ENCODE data around the gene OR10H5.
"Not testable (repeated sequence)": the region's sequence is repeated elsewhere in the genome, so short reads cannot be mapped to it uniquely, and the experiment has no call there.

Gene OR10H5

GRCh38 chr19:15839888-15840287 is 52.4 kb downstream of the OR10H5 start:
- not testable (repeated sequence) for H3K4me3 ChIP-seq (ENCODE audit: low read length)

DNA sequence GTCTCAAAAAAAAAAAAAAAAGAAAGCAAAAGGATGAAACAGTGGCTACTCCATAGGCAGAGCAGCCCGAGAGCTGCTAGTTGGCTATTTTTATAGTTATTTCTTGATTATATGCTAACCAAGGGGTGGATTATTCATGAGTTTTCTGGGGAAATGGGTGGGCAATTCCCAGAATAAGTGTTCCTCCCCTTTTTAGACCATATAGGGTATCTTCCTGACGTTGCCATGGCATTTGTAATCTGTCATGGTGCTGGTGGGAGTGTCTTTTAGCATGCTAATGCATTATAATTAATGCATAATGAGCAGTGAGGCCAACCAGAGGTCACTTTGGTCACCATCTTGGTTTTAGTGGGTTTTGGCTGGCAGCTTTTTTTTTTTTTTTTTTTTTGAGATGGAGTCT is 53.4 kb downstream of the OR10H5 start:
- Histone ChIP-seq H3K4me3 (ENCODE audit: low read length) (no peak overlapping the region), H3K4me1 (ENCODE audit: control insufficient read depth, insufficient read depth, low read length) (no peaks in the 10 kb centered on the region), H3K27me3 (ENCODE audit: control insufficient read depth, insufficient read depth, low read length) (no peaks in the 10 kb centered on the region), H3K9ac (ENCODE audit: low read length) (no peak overlapping the region), H3K27ac (ENCODE audit: low read depth, low read length) (no peak overlapping the region), H3K36me3 (ENCODE audit: control insufficient read depth, insufficient read depth, low read length) (no peaks in the 10 kb centered on the region)

More at GRCh38 chr19:15839888-15840287, 52.4 kb downstream of the OR10H5 start:
- not testable (repeated sequence) for H3K4me1 ChIP-seq (ENCODE audit: control insufficient read depth, insufficient read depth, low read length); H3K9ac ChIP-seq (ENCODE audit: low read length); H3K27ac ChIP-seq (ENCODE audit: low read depth, low read length); H3K36me3 ChIP-seq (ENCODE audit: control insufficient read depth, insufficient read depth, low read length); H3K27me3 ChIP-seq (ENCODE audit: control insufficient read depth, insufficient read depth, low read length)

GRCh38 chr19:15841875-15842569 is 54.6 kb downstream of the OR10H5 start:
- Histone ChIP-seq H3K4me1 (ENCODE audit: control insufficient read depth, insufficient read depth, low read length) (no peaks in the 10 kb centered on the region), H3K27ac (ENCODE audit: low read depth, low read length) (no peak overlapping the region), H3K27me3 (ENCODE audit: control insufficient read depth, insufficient read depth, low read length) (no peaks in the 10 kb centered on the region), H3K36me3 (ENCODE audit: control insufficient read depth, insufficient read depth, low read length) (no peaks in the 10 kb centered on the region), H3K9ac (ENCODE audit: low read length) (no peak overlapping the region), H3K4me3 (ENCODE audit: low read length) (no peak overlapping the region)

GRCh38 chr19:15843203-15843893 is 55.9 kb downstream of the OR10H5 start:
- Histone ChIP-seq H3K27me3 (ENCODE audit: control insufficient read depth, insufficient read depth, low read length) (no peaks in the 10 kb centered on the region), H3K27ac (ENCODE audit: low read depth, low read length) (no peak overlapping the region), H3K36me3 (ENCODE audit: control insufficient read depth, insufficient read depth, low read length) (no peaks in the 10 kb centered on the region), H3K4me1 (ENCODE audit: control insufficient read depth, insufficient read depth, low read length) (no peaks in the 10 kb centered on the region), H3K9ac (ENCODE audit: low read length) (no peak overlapping the region), H3K4me3 (ENCODE audit: low read length) (no peak overlapping the region)

GRCh38 chr19:15843894-15844222 is 56.4 kb downstream of the OR10H5 start:
- not testable (repeated sequence) for H3K36me3 ChIP-seq (ENCODE audit: control insufficient read depth, insufficient read depth, low read length); H3K9ac ChIP-seq (ENCODE audit: low read length); H3K4me3 ChIP-seq (ENCODE audit: low read length); H3K27ac ChIP-seq (ENCODE audit: low read depth, low read length); H3K4me1 ChIP-seq (ENCODE audit: control insufficient read depth, insufficient read depth, low read length); H3K27me3 ChIP-seq (ENCODE audit: control insufficient read depth, insufficient read depth, low read length)

DNA sequence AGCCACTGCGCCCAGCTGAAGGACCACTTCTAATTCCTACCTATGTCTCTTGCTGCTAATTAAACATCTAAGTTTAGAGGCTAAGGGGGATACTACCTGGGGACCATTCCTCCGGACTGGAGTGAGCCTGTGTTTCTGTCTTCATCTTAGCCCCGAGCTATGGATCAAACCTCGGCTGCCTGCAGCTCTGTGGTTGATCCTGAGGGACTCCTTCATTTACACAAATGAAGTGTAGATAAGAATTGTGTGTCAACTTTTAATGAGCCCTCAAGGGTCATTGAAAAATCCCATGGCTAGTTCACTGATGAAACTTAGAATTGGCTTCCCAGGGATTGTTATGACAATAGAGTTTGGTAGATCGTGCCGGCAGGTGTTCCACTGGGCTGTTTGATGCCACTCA is 59.5 kb downstream of the OR10H5 start:
- no peaks in the 10 kb centered on the region for H3K27me3 ChIP-seq (ENCODE audit: control insufficient read depth, insufficient read depth, low read length)
- no peaks in the 10 kb centered on the region for H3K4me1 ChIP-seq (ENCODE audit: control insufficient read depth, insufficient read depth, low read length)
- H3K27ac ChIP-seq (ENCODE audit: low read depth, low read length): no peak overlapping the region

DNA sequence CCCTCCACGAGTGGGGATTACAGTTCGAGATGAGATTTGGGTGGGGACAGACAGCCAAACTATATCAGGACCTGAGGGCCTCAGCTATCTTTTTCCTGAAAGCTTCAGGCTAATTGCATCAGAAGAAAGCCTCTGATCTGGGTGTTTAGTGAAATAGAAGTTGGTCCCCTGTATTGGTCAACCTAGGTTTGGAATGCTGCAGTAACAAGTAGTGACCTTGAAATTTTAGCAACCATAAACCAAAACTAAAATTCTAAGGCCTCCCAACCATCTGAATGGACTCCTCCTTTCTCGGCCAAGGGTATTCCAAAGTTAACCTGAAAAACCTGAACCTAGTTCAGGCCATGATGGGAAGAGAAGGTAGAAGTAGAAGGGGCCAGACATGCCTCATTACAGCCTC is 62.9 kb downstream of the OR10H5 start:
- H3K4me3 ChIP-seq (ENCODE audit: low read length): no peak overlapping the region
- H3K27ac ChIP-seq (ENCODE audit: low read depth, low read length): no peak overlapping the region
- H3K27me3 ChIP-seq (ENCODE audit: control insufficient read depth, insufficient read depth, low read length): no peaks in the 10 kb centered on the region
- H3K9ac ChIP-seq (ENCODE audit: low read length): no peak overlapping the region
- H3K36me3 ChIP-seq (ENCODE audit: control insufficient read depth, insufficient read depth, low read length): no peaks in the 10 kb centered on the region
- H3K4me1 ChIP-seq (ENCODE audit: control insufficient read depth, insufficient read depth, low read length): no peaks in the 10 kb centered on the region

More for the DNA sequence above, 59.5 kb downstream of the OR10H5 start:
- H3K4me3 ChIP-seq (ENCODE audit: low read length): no peak overlapping the region
- no peak overlapping the region for H3K9ac ChIP-seq (ENCODE audit: low read length)
- no peaks in the 10 kb centered on the region for H3K36me3 ChIP-seq (ENCODE audit: control insufficient read depth, insufficient read depth, low read length)
